HG03460 (cell line): ENCODE data around the gene IP6K1.
"Not testable (repeated sequence)": the region's sequence is repeated elsewhere in the genome, so short reads cannot be mapped to it uniquely, and the experiment has no call there.

ENCODE experiments used
- ATAC-seq: cut with Tn5 transposase; IDR thresholded peaks from one replicate; pipeline ENCODE4 v1.9.1; 2021; ENCODE audit not compliant: unreplicated experiment

The IP6K1 gene

DNA sequence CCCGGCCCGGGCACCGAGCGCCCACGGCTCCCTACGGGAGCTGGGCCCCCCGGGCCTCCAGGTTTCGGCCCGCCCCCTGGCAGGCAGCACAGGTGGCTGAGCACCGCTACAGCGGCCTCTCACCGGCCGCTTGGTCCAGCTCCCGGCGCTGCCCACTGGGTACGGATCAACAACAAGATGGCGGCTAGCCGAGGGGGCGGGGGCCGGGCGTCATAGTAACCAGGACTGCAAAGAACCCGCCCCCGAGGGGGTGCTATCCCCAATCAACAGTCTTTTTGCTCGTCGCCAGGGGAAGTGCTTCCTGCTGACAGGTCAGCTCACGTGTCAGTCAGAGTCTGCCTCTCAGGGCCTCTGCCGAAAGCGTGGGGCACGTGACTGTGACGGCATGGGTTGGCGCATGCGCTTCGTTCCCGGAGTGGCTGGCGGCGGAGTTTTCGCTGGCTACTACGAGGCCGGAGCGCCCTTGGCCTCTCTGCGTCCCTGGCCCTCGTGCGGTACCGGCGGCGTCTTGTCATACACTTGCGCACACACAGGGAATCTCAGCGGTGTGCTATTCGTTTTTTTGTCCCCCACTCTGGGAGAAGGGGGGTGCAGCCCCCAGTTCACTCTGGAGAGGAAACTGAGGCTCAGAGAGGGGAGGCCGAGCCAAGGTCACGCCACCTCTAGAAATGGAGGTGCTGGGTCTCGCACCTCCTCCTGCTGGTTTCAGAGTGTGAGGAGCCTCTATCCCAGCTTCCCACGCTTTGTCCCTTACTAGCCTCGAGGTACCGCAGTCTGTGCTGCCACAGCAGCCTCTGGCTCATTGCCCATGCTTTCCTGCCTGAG lies at the start of gene IP6K1:
IP6K1 (minus strand) TSS at position 186 of the 825 bp plus-strand sequence. CDS start 38,502 bp downstream, outside the sequence.
- ATAC-seq: peak; percentile 98

DNA sequence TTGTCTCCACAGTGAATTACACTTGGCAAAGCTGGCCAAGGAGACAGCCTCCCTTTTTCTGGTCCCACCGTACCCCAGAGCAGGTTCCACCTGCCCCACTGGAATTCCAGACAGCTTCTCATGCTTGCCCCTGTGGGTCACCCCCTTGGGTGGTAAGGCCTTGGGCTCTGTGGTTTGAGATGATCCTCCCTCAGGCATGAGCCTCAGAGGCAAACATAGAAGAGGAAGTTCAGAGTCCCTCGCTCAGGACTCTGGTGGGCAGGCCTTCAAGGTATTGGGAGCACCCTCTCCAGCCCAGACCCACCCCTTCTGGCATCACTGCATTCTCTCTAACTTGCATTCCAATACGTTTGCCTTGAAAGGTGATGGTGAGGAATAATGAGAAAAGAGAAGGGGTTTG lies 45.0 kb upstream of the IP6K1 start:
- ATAC-seq: no peak

DNA sequence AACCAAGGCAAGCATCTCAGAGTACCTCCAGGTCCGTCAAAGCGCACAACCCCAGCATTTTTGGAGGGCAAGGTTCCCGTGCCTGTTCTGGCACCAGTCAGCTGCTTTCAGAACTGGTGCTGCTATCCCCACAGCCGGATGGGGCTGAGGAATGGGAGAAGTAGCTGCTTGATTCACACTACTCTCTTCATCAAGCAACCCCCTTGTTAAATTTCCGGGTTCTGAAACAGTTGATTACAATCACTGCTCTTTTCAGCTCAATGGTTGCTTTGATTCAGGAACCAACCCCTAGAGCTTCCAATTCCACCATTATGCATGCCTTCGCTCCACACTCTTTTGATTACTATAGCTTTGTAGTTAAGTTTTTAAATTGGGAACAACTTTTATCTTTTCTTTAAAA lies 39.7 kb upstream of the IP6K1 start:
- no peak for ATAC-seq

DNA sequence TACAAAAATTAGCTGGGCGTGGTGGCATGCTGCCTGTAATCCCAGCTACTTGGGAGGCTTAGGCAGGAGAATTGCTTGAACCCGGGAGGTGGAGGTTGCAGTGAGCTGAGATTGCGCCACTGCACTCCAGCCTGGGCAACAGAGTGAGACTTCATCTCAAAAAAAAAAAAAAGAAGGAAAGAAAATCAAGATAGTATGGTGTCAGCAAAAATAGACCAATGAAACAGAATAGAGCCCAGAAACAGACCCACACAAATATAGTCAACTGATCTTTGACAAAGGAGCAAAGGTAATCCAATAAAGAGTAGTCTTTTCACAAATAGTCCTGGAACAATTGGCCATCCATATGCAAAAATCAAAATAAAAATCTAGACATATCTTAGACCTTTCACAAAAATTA lies 36.8 kb upstream of the IP6K1 start:
- not testable (repeated sequence) for ATAC-seq

DNA sequence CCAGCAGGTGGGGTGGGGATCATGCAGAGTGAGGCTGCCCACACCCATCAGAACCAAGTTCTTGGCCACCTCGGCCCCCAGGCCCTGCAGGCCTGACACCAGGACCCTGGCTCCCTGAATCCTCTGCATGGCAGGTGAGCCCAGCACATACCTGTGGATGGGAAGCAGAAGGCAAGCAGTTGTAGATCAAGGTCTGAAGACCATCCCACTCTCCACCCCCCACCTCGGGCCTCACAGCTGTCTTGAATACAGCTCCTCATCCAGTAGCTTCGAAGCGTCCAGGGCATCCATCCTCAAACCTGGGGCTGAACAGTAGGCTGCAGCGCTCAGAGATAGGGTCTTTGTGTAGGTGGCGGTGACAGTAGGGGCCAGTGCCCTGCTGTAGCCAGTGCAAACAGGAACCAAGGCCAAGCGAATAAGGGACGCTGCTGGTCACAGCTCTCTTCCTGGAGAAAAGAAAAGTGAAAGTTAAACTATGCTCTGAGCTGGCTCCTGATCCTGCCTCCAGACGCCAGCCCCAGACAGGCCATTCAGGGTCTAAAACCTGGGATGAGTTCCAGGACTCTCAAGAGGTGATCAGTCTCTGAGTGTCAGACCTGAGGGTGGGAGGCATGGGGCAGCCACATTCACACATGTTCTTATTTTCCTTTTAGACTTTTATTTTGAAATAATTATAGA lies 27.3 kb upstream of the IP6K1 start, which contains the start of gene UBA7:
UBA7 (minus strand) TSS at position 457 of the 678 bp plus-strand sequence; CDS start at position 291, 166 bp downstream.
- ATAC-seq: no peak

DNA sequence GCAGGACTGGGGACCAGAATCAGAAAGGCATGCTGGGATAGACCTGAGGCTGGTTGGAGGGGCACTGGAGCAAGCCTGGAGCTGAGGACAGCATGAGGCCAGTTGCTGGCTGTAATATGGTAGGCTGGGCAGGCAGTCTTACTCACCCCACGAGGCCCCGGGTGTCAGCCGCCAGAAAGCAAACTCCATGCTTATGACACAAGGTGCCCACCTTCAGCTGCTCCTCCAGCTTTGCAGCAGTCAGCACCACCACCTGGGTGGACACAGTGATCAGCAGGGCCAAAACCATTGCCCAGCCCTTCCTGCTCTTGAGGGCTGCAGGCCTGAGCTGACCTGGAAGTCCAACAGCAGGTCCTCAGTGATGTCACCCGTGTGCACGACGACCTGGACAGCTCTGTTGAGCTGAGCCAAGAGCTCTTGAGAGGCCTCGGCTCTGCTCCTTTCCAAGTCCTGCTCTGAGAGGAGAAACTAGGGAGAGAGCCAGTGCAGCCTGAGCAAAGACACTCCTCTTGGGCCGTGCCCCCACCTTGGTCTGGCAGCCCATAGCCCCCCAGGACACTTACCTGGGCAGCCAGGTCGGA lies 26.7 kb upstream of the IP6K1 start:
- no peak for ATAC-seq

DNA sequence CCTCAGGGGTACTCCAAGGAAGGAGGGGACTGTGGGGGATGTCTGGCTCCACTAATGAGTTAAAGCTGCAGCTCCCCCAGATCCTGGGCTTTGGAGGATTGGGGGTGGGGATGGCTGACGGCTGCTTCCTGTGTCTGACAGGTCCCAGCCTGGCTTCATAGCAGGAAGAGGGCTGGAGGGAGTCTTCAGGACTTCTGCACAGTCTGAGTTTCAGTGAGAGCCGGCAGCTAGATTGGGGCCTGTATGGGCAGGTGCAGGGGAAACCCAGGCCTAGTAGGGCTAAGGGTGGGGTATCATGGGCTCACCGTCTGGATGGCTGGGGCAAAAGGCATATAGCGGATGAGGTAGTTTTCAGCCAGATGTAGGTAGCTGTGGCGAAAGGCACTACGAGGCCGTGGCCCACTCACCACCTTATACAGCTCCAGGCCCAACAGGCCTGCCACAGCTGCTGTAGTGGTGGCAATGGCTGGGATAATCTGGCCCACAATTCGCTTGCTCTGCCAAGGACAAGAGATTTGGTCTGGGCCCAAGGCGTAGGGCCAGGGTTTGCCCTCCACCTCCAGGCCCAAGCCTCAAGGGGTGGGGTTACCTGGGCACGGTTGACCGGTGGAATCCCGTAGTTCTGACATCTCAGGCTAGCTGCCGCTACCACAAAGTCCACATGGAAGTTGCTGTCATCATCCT lies 21.2 kb upstream of the IP6K1 start:
- no peak for ATAC-seq

DNA sequence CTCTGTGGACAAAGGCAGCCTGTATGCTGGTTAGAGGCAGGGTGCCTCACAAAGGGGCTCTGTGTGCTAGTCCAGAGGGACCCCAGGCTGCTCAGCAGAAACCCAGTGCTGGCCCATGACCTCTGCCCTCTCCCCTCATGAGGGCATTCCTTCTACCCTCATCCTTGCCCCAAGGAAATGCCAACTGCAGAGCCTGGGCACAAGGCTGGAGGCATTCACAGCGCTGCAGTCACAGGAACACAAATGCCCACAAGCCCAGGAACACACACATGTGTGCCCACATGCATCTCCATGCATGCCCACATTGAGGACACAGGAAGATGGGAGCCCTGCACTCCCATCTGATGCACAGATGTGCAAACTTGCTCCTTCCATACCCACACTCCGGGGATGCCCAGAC lies 20.5 kb upstream of the IP6K1 start:
- ATAC-seq: no peak

DNA sequence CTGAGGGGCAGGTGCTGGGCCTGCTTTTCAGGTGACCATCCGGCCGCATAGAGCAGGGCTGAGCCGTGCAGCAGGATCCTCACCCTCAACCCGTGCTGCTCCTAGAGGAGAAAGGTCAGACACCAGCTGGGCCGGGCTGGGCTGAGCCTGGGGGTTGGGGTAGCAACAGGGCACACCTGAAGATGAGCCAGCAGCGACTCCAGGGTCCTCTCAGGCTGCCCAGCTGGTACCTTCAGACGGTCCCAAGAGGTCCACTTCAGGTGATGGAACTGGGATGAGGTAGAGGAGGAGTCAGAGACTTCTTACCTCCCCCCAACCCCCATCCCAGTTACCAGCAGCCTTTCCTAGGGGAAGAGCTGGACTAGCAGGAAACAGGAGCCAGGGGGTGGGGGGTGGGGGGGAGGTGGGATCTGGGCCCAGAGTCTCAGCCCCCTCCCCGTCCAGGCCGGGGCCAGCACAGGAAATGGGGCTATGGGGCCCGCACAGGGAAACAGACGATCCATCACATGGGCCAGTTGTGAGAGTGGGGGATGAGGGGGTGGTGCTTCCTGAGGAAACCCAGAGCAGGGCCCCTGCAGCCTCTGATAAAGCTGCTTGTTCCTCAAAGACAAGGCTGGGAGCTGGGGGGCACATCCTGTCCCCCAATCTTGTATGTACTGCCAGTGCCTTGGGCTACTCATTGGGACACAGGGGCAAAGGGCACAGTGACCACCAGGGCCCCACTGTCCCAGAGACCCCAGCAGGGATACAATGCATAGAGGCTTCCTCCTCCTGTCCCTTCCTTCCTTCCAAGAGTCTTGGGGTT lies 19.8 kb upstream of the IP6K1 start:
- no peak for ATAC-seq

DNA sequence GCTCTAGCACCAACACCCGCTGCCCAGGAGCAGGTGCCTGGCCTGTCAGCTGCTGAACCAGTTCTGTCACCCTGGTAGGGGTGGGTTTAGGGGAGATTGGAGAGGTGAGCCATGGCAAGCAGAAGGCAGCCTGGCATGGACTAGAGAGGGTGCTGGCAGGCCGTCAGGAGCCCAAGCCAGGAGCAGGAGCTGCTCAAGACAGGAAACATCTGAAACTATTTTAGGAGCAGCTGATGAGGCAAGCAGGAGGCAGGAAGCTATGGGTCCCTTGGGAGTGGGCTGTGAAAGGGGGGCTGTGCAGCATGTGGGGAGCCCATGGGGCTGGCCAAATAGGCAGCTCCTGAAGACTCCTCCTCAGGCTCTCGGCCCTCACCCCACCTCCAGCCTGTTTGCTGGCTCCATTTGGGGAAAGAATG lies 19.0 kb upstream of the IP6K1 start:
- ATAC-seq: no peak

DNA sequence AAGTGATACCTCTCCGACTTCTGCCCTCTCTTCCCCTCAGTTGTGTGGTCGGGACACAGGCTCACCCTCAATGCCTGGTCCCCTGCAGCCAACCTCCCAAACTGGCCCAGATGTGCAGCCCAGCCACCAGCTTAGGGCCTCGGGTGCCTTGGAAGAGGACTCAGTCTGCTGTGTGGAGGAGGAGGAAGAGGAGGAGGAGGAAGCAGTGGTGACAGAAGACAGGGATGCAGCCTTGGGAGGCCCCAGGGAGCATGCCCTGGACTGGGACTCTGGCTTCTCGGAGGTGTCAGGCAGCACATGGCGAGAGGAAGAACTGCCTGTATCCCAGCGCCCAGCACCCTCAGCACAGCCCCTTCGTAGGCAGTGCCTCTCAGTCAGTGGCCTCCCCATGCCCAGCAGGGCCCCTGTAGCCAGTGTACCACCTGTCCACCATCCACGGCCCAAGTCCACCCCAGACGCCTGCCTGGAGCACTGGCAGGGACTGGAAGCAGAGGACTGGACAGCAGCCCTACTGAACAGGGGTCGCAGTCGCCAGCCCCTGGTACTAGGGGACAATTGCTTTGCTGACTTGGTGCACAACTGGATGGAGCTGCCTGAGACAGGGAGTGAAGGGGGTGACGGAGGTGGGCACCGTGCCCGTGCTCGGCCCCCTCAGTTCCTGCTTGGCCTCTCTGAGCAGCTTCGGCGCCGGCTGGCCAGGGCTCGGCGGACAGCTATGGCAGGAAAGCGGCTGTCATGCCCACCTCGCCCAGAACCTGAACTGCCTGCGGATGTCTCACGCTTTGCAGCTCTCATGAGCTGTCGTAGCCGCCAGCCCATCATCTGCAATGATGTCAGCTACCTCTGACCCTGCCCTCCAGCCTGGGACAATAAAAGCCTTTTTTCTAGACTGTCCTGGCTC lies 18.0 kb upstream of the IP6K1 start:
- ATAC-seq: no peak

DNA sequence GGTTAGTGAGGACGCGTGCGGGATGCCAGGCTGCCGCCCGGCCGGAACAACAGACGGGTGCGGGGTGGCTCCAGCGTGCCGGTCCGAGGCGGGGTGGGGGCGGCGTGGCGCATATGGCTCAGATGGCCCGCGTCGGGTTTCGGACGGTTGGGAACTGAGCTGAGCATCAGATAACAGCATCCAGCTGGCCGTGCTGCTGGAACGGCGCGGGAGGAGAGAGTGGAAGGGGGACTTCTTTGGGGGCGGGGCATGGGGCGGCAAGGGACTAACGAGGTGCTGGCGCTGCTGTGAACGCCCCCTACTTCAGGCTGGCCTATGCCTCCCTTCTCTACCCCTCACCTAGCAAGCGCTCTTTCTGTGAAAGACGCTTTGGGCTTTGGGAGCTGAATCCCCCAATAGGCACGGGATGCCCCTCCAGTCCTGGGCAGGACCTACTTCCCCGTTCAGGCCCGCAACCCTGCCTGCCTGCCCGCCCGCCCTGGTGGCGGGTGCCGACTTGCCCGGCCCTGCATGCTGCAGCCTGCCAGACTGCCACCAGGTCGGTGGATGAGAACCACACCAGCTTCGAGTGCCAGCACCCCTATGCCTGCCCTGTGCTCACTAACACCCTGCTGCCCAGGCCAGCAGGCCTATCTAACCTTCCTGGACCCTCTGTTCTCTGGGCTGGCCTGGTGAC lies 17.3 kb upstream of the IP6K1 start:
- ATAC-seq: peak; percentile 1

DNA sequence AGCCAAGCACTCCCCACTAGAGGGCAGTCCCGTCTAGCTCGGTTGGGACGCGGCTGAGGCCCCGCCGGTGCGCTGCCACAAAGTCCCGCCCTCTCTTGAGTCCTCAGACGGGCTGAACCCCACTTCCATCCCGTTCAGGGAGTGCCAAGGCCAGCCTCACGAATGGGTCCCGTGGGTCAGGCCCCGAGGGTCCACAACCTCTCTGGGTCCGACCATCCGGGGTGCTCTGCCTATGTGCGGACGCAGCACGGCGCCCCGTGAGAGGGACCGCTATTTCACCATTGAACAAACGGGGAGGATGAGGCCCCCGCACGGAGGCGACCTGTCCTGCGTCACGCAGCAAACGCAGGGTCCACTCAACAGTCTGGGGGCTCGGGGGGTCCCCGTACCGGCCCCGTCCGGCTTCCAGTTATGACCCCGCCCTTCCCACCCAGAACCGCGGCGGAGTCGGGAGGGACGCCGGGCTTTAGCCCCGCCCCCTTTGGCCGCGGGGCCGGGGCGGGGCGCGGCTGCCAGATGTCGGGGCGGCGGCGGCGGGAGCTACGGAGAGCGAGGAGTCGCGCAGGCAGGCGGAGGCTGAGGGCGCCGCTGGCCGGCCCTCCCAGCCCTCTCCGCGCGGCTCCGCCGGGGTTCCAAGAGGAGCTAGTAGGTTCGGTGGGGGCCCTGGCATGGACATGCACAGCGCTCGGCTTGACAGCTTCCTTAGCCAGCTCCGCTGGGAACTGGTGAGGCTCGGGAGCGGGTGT lies 16.6 kb upstream of the IP6K1 start, which contains the start of gene INKA1:
INKA1 (plus strand) TSS at position 543 of the 746 bp plus-strand sequence; CDS start at position 675, 132 bp downstream.
- ATAC-seq: peak; percentile 51

DNA sequence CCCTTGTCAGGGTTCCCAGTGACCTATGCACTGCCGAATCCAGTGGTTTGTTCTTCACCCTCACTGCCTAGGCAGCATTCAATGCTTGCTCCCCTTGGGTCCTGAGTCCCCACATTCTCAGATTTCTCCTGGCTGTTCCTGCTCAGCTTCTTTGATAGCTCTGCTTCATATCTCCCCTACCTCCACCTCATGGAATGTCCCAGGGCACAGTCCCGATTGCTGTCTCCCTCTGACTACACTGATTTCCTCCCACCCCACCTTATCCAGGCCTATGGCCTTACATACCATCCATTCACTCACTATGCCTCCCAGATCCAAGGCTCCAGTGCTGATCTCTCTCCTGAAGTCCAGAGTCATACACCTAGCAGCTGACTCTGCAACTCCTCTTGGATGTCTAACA lies 14.8 kb upstream of the IP6K1 start:
- no peak for ATAC-seq

DNA sequence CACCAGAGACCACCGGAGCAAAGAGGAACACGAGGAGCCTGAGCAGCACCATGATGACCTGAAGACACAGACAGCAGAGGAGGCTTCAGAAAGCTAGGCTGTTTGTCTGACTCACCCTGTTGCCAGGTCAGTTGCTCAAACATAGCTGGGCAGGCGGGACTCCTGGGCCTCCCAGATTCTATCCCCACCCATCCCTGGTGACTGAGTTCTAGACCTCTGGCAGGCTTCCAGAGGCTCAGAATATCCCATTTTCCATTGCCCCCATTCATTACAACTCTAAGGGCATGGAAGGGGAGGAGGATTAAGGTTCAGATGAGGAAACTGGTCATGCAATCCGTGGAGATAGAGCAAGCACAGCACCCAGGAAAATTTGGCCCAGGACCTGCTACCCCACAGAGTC lies 13.4 kb upstream of the IP6K1 start, which contains the start of gene CDHR4:
CDHR4 (minus strand) TSS at position 113 of the 400 bp plus-strand sequence; CDS start at position 52, 61 bp downstream.
- no peak for ATAC-seq

DNA sequence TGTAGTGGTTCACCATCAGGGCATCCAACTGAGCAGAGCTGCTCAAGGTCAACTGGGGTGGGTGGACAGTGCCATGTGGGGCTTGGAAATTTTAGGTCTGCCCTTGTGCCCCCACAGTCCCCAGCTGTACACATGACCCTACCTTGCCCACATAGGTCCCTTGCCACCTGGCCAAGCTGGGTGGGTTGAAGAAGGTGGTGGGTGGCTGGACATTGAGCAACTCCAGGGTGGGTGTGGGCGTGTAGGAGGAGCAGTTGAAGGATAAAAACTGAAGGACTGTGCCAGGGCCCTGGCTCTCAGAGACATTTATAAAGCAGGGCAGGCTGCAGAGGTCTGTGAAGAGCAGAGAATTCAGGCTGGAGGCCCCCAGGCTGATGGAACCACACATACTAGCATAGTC lies 12.8 kb upstream of the IP6K1 start:
- ATAC-seq: no peak

DNA sequence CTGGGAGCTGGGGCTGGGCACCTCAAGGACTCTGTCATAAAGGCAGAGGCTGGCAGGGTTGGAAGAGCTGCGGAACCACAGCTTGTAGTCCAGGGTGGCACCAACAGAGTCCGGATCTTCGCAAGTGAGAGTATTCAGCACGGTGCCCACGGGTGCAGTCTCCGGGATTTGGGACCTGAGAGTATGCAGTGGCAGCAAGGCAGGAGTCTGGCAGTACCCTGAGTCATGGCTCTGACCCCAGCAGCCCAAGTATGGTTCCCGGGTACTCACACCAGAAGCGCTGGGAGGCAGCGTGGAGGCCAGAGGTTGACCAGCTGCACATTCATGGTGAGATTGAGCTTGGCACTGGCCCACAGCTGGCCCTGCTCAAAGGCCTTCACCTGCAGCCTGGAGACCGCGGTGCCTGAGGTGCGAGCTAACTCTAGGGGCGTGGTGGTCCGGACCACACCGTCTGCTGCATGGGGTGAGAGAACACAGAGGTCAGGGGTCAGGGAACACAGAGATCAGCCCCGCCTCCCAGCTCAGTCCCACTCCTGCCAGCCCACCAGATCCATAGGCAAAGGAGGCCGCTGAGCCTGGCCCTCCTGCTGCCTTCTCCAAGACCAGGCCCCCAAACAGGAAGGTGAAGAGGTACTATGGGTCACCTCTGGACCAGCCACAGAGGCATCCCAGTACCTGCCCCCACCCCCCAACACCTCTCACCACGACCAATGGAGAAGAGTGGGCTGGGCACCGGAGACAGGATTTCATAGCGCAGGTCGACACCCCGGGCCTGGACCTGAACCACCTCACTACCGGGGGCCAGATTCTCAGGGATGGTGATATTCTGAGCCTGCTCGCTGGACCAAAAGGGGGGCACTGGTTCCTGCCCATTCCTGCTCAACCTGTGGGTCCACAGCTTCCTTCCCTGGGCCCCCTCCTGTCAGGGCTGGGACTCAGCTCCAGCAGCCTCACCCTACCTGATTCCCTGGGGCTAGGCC lies 8.9 kb upstream of the IP6K1 start:
- no peak for ATAC-seq
